ENCODE measurements around the gene AFF3. TPM values are rescaled to one million over a fixed set of nuclear protein-coding genes. Genes with fewer than 3 reads are reported as not detected.

The AFF3 gene
- total and polyA plus RNA-seq, 12 donors = 0.39 to 16.9 (median 7.0) TPM

DNA sequence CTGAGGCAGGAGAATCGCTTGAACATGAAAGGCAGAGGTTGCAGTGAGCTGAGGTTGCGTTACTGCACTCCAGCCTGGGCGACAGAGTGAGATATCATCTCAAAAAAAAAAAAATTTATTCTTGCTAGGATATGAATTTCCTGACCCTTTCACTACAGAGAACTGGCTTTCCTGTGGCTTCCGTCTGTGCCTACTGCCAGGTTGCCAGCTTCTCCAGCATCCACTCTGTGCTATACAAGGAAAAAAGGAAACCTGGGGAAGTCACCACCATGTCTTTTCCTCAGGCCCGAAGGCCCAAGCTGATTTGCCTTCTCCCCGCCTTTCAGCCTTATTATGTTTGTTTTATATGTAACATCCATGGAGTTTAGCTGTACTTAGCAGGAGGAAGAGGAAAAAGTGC is 530.6 kb downstream of the AFF3 start:
- Histone ChIP-seq H3K27me3 (no peaks in the 10 kb centered on the region), H3K4me3 (no peak overlapping the region), H3K27ac (no peak overlapping the region), H3K4me1 (peaks cover 0 to 19% (median 5%) of the 10 kb centered on the region in 9 donors), H3K9me3 (no peaks in the 10 kb centered on the region), H3K36me3 (no peaks in the 10 kb centered on the region)
- no peak for ATAC-seq
- no peak for TF ChIP-seq CTCF (IDR thresholded peaks at IDR 0.05)
- 88 to 89% methylated on average over 6 of the region's 6 CpGs for WGBS, 2 donors
- intact Hi-C loops (cut with DNase I) = no loop called here
- DNase-seq = no peak

DNA sequence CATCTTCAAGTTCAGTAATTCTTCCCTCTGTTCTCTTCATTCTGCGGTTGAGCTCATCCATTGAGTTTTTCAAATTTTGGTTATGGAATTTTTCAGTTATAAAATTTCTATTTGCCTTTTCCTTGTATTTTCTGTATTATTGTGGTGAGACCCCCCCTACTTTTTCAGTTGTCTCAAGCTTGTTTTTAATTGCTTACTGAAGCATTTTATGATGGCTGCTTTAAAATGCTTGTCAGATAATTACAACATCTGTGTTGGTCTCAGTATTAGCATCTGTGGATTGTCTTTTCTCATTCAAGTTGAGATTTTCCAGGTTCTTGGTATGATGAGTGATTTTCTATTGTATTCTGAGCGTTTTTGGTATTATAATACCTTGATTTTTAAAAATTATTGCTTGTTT is 531.4 kb downstream of the AFF3 start:
- H3K27me3 ChIP-seq = no peaks in the 10 kb centered on the region
- H3K4me1 ChIP-seq = peaks cover 0 to 19% (median 5%) of the 10 kb centered on the region in 9 donors
- WGBS, 2 donors = 84 to 89% methylated on average over 2 of the region's 2 CpGs
- intact Hi-C loops (cut with DNase I) = no loop called here
- H3K36me3 ChIP-seq = no peaks in the 10 kb centered on the region
- DNase-seq = no peak
- no peak for ATAC-seq
- no peak overlapping the region for H3K27ac ChIP-seq
- H3K9me3 ChIP-seq = no peaks in the 10 kb centered on the region
- H3K4me3 ChIP-seq = no peak overlapping the region
- no peak for TF ChIP-seq CTCF (IDR thresholded peaks at IDR 0.05)

DNA sequence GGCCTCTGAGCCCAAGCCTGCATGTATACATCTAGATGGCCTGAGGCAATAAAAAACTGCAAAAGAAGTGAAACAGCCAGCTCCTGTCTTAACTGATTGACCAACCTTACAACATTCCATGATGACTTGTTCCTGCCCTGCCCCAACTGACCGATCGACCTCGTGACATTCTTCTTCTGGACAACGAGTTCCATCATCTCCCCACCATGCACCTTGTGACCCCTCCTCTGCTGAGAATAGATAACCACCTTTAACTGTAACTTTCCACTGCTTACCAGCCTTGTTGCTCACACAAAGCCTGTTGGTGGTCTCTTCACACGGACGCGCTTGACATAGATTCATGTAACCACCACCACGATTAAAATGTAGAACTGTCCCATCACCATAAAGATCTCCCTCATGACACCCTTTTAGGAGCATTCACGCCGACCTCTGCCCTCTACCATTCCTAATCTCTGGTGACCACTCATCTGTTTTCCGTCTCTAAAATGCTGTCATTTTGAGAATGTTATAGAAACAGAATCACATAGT is 532.5 kb downstream of the AFF3 start:
- ATAC-seq (no peak), DNase-seq (no peak)
- Histone ChIP-seq H3K36me3 (no peaks in the 10 kb centered on the region), H3K4me3 (no peak overlapping the region), H3K27me3 (no peaks in the 10 kb centered on the region), H3K9me3 (no peaks in the 10 kb centered on the region), H3K4me1 (peaks cover 0 to 19% (median 5%) of the 10 kb centered on the region in 9 donors), H3K27ac (no peak overlapping the region)
- TF ChIP-seq CTCF (IDR thresholded peaks at IDR 0.05) = no peak
- 77 to 83% methylated on average over 11 of the region's 11 CpGs for WGBS, 2 donors
- intact Hi-C loops (cut with DNase I) = no loop called here

GRCh38 chr2:99608861-99609260 is 533.5 kb downstream of the AFF3 start:
- H3K4me3 ChIP-seq = no peak overlapping the region
- H3K27me3 ChIP-seq = no peaks in the 10 kb centered on the region
- ATAC-seq = no peak
- no peak for DNase-seq
- intact Hi-C loops (cut with DNase I) = no loop called here
- no peak for TF ChIP-seq CTCF (IDR thresholded peaks at IDR 0.05)
- H3K9me3 ChIP-seq = no peaks in the 10 kb centered on the region
- 83 to 90% methylated on average over 1 of the region's 1 CpG for WGBS, 2 donors
- H3K4me1 ChIP-seq = peaks cover 0 to 19% (median 5%) of the 10 kb centered on the region in 9 donors
- no peak overlapping the region for H3K27ac ChIP-seq
- no peaks in the 10 kb centered on the region for H3K36me3 ChIP-seq
